NCI-H1048 (cell line): ENCODE data around the gene NDUFA6.
"Not testable (repeated sequence)": the region's sequence is repeated elsewhere in the genome, so short reads cannot be mapped to it uniquely, and the experiment has no call there.

Experiments used
- DNase-seq: peaks from one replicate; lab custom pipeline; 2025; lab: John Stamatoyannopoulos, UW

The NDUFA6 gene

DNA sequence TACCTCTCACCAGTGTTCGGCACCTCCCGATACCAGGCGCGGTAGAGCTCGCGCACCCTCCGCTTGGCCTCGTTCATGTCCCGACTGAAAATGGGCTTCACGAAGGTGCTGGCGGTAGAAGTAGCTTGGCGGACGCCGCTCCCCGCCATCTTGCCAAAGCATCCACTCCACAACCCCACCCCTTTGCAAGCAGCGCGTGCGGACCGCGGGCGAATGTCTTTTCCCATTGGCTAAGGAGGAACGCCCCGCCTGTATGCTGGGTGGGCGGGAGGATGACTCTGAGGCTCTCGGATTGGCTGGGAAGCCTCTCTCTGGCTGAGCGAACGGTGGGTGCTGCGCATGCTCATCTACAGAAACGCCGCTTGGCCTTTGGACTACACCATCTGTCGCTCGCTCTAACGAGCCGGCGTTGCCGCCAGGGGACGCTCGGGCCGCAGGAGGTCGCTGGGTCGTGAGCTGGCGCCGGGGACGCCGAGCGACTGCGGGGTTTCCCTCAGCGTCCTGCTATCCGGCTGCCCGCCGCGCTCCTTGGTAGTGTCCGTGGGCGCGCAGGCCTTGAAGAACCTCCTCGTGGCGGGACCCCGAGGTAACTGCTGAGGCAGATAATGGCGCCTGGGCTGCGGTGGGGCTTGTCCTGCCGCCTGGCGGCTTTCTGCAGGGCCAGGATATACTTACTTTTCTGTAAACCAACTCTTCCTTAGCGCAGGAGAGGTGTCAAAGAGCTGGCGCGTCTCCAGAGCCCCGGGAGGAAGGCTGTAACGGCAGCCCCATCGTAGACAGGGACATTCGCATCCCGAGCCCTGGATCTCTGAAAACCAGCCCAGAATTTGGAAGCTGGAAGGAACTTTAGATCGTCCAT is at the start of gene NDUFA6:
TSS of gene NDUFA6 (minus strand) at position 177 of the 859 bp plus-strand sequence. CDS start at position 149, 28 bp downstream.
- peak; percentile 98 for DNase-seq

DNA sequence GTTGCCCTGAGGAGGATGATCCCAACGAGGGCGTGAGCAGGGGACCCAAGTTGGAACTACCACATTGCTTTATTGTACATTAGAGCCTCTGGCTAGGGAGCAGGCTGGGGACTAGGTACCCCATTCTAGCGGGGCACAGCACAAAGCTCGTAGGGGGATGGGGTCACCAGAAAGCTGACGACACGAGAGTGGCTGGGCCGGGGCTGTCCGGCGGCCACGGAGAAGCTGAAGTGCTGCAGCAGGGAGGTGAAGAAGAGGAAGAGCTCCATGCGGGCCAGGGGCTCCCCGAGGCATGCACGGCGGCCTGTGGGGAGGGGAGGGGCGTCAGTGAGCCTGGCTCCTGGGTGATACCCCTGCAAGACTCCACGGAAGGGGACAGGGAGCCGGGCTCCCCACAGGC is 49.6 kb upstream of the NDUFA6 start:
- not testable (repeated sequence) for DNase-seq

DNA sequence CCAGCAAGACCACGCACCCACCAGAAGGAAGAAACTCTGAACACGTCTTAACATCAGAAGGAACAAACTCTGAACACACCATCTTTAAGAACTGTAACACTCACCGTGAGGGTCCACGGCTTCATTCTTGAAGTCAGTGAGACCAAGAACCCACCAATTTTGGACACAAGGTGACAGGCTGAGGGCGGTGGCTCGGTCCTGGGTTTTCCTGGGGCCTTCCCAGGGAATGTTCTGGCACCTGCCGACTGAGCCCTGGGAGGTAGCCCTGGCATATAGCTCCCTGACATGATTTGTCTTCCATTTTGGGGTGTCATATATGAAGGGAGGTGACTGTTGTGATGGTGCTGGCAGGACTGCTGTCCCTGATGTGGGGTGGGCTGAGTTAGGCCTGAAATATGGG is 48.9 kb upstream of the NDUFA6 start:
- not testable (repeated sequence) for DNase-seq

DNA sequence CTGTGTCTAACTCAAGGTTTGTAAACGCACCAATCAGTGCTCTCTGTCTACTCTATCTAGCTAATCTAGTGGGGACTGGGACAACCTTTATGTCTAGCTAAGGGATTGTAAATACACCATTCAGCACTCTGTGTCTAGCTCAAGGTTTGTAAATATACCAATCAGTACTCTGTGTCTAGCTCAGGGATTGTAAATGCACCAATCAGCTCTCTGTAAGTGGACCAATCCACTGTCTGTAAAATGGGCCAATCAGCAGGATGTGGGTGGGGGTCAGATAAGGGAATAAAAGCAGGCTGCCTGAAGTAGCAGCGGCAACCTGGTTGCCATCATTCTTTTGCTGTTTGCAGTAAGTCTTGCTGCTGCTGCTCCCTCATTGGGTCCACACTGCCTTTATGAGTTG is 48.4 kb upstream of the NDUFA6 start:
- no peak for DNase-seq

DNA sequence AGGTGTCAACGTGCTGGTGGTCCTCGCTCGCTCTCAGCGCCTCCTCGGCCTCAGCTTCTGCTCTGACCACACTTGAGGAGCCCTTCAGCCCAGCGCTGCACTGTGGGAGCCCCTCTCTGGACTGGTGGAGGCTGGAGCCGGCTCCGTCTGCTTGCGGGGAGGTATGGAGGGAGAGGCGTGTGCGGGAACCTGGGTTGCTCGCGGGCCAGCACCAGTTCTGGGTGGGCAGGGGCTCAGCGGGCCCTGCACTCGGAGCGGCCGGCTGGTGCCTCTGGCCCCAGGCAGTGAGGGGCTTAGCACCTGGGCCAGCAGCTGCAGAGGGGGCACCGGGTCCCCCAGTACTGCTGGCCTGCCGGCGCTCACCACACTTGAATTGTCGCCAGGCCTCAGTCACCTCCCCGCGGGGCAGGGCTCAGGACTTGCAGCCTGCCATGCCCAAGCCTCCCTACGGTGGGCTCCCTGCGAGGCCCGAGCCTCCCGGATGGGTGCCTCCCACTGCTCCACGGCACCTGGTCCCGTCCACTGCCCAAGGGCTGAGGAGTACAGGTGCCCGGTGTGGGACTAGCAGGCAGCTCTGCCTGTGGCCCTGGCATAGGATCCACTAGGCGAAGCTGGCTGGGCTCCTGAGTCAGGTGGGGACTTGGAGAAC is 47.7 kb upstream of the NDUFA6 start:
- DNase-seq: no peak

DNA sequence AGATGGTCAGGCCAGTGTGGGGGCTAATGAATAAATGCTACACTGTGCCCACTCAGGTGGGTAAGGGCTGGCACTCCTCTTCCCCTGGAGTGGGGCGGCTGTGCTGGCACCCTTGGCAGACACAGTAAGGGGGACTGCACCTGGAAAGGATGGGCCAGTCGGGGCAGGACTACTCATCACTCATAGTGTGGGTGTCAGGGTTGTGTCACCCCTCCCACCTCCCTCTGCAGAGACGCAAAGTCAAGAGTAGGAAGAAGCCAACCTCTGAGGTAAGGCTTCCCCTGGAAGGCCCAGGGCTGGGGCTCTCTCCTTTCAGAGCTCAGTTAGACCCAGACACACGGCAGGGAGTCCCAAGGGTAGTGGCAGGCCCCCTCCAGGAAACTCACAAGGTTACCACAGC is 45.1 kb upstream of the NDUFA6 start:
- not testable (repeated sequence) for DNase-seq

DNA sequence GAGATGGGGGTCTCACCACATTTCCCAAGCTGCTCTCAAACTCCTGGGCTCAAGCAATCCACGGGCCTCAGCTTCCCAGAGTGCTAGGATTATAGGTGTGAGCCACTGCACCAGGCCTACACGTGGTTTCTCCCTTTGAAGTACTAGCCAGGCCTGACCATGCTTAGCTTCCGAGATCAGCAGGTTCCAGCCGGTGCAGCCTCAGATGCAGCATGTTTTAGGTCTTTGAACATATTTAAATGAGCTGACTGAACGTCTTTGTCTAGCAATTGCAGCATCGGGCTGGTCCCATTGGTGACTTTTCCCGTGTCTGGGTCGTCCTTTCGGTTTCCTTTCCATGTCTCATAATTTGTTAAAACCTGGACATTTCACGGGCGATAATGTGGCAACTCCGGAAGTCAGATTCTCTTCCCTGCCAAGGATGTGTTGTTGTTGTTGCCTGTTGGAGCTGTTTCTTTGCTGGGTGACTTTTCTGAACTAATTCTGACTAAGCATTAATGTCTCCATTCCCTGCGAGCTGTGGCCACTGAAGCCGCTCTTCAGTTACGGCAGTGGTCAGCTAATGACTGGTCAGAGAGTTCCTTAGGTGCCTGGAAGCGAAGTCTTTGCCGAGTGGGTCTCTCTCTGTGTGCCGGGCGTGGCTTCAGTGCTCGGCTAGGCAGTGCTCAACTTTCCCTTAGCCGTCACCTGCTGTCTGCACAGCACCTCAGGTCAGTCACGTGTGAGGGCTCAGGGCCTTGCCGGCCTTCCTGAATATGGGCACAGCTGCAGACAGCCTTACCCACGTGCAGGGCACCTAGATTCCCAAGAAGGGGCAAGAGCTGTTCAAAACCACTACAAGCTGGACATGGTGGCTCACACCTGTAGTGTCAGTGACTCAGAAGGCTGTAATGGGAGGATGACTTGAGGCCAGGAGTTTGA is 43.8 kb upstream of the NDUFA6 start:
- DNase-seq: no peak

DNA sequence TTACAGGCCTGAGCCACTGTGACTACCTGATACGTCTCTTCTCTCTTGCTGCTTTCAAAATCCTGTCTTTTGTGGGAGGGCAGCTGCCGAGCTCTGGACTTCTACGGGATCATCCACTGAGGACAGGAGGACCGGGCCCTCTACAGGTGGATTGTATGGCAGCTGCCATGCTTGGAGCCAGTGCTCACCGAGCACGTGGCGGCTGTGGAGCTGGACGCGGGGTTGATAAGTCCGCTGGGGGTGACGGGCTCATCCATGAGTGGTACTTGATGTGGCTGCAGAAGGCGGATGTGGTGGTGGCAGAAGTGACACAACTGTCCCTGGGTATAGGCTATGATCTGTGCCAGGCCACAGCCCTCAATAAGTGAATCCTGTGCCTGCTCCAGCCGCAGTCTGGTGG is 41.9 kb upstream of the NDUFA6 start:
- DNase-seq: no peak

DNA sequence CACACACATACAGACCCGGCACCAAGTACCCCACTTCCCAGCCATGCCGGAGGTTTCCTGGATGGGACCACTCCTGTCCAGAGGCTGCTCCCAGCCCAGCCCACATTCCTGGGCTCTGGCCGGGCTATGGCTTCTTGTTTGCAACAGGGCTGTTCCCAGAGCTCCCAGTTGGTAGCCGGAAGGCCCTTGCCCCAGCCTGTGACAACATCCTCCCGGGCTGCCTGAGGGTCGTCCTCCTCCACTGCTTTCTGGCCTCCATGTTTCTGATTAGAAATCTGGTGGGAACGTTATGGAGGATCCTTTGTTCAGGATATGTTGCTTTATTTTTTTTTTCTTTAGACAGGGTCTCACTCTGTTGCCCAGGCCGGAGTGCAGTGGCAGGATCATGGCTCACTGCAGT is 41.0 kb upstream of the NDUFA6 start:
- DNase-seq: no peak

DNA sequence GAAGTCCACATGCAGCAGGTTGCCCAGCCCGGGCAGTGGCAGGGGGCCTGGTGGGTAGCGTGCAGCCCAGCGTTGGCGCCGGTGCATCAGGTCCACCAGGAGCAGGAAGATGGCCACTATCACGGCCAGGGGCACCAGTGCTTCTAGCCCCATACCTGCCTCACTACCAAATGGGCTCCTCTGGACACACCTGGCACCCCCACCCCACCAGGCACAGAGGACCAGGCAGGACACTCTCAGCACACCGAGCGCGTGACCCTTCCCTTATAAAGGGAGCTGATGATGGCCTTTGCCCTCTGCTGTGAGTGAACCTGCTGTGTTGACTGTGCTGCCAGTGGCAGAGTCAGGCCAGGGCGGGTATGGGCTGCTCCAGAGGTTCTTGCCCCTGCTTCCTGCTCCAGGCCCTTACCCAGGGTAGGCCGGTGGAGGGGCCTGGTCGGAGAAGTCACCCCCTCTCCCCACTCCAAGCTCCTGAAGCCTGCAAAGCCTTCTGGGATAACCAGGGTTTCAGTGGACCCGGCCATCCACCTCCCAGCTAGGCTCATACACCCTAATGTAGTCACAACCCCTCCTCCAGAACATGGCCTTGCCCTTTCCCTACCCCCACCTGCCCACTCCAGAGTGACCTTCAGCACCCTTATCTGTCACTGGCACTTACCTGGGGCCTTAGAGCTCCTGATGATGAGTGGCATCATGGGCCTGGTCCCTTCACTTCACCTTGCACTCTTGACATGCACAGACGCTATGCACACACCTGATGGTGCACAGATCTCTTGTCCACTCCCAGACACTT is 40.3 kb upstream of the NDUFA6 start, which contains the start of gene CYP2D6:
TSS of gene CYP2D6 (minus strand) at position 172 of the 793 bp plus-strand sequence. CDS start at position 153, 19 bp downstream.
- not testable (repeated sequence) for DNase-seq

DNA sequence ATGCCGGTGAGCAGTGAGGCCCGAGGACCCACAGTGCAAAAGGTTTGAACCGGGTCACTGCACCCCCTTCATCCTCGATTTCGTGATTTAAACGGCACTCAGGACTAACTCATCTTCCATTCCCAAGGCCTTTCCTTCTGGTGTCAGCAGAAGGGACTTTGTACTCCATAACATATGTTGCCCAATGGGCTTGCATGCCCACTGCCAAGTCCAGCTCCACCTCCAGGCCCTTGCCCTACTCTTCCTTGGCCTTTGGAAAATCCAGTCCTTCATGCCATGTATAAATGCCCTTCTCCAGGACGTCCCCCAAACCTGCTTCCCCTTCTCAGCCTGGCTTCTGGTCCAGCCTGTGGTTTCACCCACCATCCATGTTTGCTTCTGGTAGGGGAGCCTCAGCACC is 39.6 kb upstream of the NDUFA6 start:
- DNase-seq: not testable (repeated sequence)

DNA sequence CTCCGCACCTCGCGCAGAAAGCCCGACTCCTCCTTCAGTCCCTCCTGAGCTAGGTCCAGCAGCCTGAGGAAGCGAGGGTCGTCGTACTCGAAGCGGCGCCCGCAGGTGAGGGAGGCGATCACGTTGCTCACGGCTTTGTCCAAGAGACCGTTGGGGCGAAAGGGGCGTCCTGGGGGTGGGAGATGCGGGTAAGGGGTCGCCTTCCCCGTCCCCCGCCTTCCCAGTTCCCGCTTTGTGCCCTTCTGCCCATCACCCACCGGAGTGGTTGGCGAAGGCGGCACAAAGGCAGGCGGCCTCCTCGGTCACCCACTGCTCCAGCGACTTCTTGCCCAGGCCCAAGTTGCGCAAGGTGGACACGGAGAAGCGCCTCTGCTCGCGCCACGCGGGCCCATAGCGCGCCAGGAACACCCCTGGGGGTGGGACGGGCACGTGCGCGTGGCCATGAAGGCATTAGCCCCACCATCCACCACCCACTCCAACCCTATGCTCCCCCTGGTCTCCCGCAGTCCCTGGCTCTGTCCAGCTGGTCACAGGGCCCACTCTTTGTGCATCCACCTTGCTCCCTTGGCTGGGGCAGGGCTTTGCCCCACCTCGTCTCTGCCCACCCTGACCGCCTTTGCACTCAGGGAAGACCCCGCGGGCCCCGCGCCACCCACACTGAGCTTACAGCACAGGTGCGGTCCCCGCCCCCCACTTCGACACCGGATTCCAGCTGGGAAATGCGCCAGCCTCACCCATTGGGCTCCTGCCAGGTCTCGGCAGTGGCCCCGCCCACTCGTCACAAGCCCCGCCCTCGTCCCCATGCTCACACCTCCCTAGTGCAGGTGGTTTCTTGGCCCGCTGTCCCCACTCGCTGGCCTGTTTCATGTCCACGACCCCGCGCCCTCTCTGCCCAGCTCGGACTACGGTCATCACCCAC is 38.5 kb upstream of the NDUFA6 start:
- not testable (repeated sequence) for DNase-seq

DNA sequence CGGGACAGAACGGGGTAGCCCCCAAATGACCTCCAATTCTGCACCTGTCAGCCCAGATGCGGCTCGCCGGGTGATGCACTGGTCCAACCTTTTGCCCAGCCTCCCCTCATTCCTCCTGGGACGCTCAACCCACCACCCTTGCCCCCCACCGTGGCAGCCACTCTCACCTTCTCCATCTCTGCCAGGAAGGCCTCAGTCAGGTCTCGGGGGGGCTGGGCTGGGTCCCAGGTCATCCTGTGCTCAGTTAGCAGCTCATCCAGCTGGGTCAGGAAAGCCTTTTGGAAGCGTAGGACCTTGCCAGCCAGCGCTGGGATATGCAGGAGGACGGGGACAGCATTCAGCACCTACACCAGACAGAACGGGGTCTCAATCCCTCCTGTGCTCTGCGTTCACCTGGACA is 37.4 kb upstream of the NDUFA6 start:
- DNase-seq: not testable (repeated sequence)

DNA sequence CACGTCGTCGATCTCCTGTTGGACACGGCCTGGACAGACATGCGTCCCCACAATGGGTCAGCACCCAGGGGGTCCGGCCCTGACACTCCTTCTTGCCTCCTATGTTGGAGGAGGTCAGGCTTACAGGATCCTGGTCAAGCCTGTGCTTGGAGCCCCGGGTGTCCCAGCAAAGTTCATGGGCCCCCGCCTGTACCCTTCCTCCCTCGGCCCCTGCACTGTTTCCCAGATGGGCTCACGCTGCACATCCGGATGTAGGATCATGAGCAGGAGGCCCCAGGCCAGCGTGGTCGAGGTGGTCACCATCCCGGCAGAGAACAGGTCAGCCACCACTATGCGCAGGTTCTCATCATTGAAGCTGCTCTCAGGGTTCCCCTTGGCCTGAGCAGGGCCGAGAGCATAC is 37.0 kb upstream of the NDUFA6 start:
- no peak for DNase-seq

DNA sequence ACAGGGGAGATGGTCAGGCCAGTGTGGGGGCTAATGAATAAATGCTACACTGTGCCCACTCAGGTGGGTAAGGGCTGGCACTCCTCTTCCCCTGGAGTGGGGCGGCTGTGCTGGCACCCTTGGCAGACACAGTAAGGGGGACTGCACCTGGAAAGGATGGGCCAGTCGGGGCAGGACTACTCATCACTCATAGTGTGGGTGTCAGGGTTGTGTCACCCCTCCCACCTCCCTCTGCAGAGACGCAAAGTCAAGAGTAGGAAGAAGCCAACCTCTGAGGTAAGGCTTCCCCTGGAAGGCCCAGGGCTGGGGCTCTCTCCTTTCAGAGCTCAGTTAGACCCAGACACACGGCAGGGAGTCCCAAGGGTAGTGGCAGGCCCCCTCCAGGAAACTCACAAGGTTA is 33.0 kb upstream of the NDUFA6 start:
- DNase-seq: not testable (repeated sequence)

DNA sequence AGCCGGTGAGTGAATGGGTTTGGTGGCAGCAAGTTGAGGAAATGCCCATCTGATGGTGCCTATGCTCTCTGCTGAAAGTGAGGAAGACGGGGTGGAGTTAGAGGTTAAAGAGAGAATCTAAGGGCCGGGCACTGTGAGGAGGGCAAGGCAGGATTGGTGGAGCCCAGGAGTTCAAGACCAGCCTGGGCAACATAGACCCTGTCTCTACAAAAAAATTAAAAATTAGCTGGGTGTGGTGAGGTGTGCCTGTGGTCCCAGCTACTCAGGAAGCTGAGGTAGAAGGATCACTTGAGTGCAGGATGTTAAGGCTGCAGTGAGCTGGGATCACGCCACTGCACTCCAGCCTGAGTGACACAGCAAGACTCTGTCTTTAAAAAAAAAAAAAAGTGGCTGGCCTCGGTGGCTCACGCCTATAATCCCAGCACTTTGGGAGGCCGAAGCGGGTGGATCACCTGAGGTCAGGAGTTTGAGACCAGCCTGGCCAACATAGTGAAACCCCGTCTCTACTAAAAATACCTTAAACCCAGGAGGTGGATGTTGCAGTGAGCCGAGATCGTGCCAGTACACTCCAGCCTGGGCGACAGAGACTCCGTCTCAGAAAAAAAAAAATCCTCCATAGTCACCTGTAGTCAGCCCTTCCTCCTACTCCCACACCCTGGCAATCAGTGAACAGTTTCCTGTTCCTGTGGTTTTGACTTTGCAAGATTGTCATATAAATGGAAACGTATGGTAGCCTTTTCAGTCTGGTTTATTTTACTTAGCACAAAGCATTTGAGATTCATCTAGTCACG is 29.9 kb upstream of the NDUFA6 start:
- not testable (repeated sequence) for DNase-seq

DNA sequence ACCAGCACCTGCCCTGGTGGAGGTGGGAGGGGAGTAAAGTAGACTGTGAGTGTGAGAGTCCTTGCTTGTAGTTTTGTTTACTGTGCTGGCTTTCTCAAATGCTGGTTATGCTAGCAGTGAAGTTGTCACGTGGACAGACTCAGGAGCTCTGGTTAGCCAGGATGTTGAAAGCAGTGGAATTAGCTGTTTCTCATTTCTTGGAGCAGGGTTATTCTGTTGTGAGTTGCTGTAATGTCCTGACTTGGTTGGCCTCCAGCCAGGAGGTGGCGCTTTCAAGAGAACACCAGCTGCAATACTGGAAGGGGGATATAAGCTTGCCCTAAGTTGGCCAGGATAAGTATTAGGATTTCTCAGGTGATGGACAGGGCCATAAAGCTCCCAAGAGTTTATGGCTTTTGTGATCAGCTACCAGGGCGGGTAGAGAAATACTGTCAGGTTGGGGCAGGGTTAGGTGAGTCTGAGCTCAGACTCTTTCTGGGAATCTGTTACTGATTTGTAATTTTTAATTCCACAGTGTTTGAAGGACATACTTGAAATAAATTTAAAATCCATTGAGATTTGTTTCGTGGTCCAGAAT is 26.4 kb upstream of the NDUFA6 start:
- no peak for DNase-seq

DNA sequence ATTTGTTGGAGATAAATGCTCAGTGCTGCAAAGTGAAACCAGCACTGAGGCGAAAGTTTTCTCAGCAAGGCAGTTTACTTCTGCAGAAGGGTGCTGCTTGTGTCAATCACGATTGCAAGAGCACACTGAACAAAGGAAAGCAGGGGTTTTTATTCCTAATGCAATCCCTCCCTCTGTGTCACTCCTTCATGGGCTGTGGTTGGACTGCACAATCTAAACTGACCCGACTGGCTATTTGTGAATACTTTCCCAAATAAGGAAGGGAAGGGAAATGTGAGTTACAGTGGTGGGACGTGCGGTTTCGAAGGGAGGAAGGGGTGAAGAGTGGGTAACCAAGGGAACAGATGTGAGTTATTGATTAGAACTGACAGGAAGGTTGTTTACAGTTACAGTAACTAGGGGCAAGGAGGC is 24.9 kb upstream of the NDUFA6 start:
- DNase-seq: not testable (repeated sequence)

DNA sequence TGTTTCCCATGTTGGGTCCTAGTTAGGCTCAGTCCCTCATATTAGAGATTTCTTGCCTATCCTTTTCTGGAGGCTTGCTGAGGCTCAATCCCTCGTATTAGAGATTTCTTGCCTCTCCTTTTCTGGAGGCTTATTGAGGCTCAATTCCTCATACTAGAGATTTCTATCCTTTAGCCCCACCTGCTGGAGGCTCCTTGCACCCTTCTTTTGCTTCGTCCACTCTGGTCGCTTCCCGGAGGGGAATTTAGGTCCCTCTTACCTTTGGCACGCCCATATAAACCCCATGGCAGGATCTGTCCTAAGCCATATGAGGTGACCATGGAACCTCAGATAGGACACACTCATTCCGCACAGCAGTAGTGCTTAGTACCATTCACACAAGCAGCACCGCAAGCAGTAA is 24.1 kb upstream of the NDUFA6 start:
- DNase-seq: no peak
